ENCODE results near the gene ABHD8. TPM values are rescaled to one million over a fixed set of nuclear protein-coding genes. Genes with fewer than 3 reads are reported as not detected.

ABHD8 gene
- total and polyA plus RNA-seq, 2 of the 13 experiments (the other 11 are each of a cell fraction or from before 2014, with no cell fraction given) = 6.3 to 7.2 TPM

- TF ChIP-seq ZNF691 (CRISPR knock-in tag; IDR thresholded peaks at IDR 0.05; ENCODE audit: borderline replicate concordance, low read depth) = no peak
Observed at GRCh38 chr19:17309198-17309964, 6.2 kb upstream of the ABHD8 start, which contains the start of gene DDA1 (continued).

GRCh38 chr19:17307876-17308377 is 4.7 kb upstream of the ABHD8 start:
- POLR2A ChIA-PET = interaction anchor here (0.6 to 3.1 kb wide), 6 partner anchors 26 to 1210 kb away, joined by 3 to 37 read pairs (median 7); partner anchors contain the start of genes ANO8, BABAM1 and USE1
- Histone ChIP-seq H3K27ac (ENCODE audit: extremely low read length, insufficient read depth, low read length) (no peak overlapping the region), H3K79me2 (ENCODE audit: insufficient read depth, low read length) (peaks cover 28% of the 10 kb centered on the region), H3K9ac (ENCODE audit: insufficient read depth, low read depth, low read length) (no peak overlapping the region), H3K36me3 (replicated peaks in 1 of 2; ENCODE audit: control insufficient read depth in 1 of 2, insufficient read depth in 2 of 2, low read length in 2 of 2) (peaks cover 0 to 1% of the 10 kb centered on the region in 2 experiments; a peak in 1 of 5 replicates), H3K4me2 (ENCODE audit: low read depth, low read length) (no peak overlapping the region), H3K9me3 (ENCODE audit: low read length) (no peaks in the 10 kb centered on the region), H3K27me3 (ENCODE audit: control insufficient read depth in 1 of 2, insufficient read depth in 2 of 2, low read length in 2 of 2) (no peaks in the 10 kb centered on the region; a peak in 1 of 5 replicates), H4K20me1 (ENCODE audit: insufficient read depth, low read length) (peaks cover 7% of the 10 kb centered on the region), H2AFZ (ENCODE audit: low read length) (no peak overlapping the region), H3K4me3 (replicated peaks in 1 of 3; ENCODE audit: insufficient read depth in 1 of 3, low read depth in 2 of 3, low read length in 3 of 3) (no peak overlapping the region), H3K4me1 (ENCODE audit: insufficient read depth, low read length) (peaks cover 53% of the 10 kb centered on the region)
- intact Hi-C loops (cut with micrococcal nuclease; ENCODE audit: unreplicated experiment) = loop anchor here (2.0 kb wide), 1 partner anchor 29 kb away; the partner anchor contains the start of gene GTPBP3
- 94% methylated on average over 8 of the region's 8 CpGs for WGBS (ENCODE audit: low lambda C conversion rate)
- in situ Hi-C loops (cut with HindIII; ENCODE audit: extremely low pct_ligation_motif_present, low pct_unique_long_range_greater_than_20kb) = no loop called here
- FAIRE-seq (no peak), ATAC-seq (no peak), DNase-seq (ENCODE audit: low spot score) (no peak)
- CTCF ChIA-PET (ENCODE audit: low intra/inter-chr PET ratio, low total read pairs) = no interaction called here
- TF ChIP-seq U2AF2 (IDR thresholded peaks at IDR 0.05; ENCODE audit: low read depth, low read length) (no peak), ZNF766 (CRISPR knock-in tag; IDR thresholded peaks at IDR 0.05; ENCODE audit: borderline replicate concordance) (no peak), ZZZ3 (CRISPR knock-in tag; IDR thresholded peaks at IDR 0.05; ENCODE audit: borderline replicate concordance) (no peak), ZNF235 (CRISPR knock-in tag; IDR thresholded peaks at IDR 0.05; ENCODE audit: borderline replicate concordance) (no peak), PHF5A (CRISPR knock-in tag; IDR thresholded peaks at IDR 0.05; ENCODE audit: low read depth, unreplicated experiment) (no peak), ZNF513 (CRISPR knock-in tag; conservative IDR thresholded peaks at IDR 0.05) (no peak), ZNF10 (CRISPR knock-in tag; IDR thresholded peaks at IDR 0.05; ENCODE audit: borderline replicate concordance, low read depth) (no peak), MBNL3 (CRISPR knock-in tag; conservative IDR thresholded peaks at IDR 0.05) (no peak), ZNF33A (CRISPR knock-in tag; IDR thresholded peaks at IDR 0.05; ENCODE audit: borderline replicate concordance) (no peak), ZNF737 (CRISPR knock-in tag; IDR thresholded peaks at IDR 0.05; ENCODE audit: borderline replicate concordance) (no peak), SMARCE1 (IDR thresholded peaks at IDR 0.05; ENCODE audit: borderline replicate concordance) (no peak), MEIS2 (CRISPR knock-in tag; IDR thresholded peaks at IDR 0.05) (no peak), IRF9 (CRISPR knock-in tag; IDR thresholded peaks at IDR 0.05; ENCODE audit: borderline replicate concordance) (no peak)
- no TSS peak for BruUV-seq (replicated peaks)
